ENCODE data around the gene MAST1.

Gene MAST1

DNA sequence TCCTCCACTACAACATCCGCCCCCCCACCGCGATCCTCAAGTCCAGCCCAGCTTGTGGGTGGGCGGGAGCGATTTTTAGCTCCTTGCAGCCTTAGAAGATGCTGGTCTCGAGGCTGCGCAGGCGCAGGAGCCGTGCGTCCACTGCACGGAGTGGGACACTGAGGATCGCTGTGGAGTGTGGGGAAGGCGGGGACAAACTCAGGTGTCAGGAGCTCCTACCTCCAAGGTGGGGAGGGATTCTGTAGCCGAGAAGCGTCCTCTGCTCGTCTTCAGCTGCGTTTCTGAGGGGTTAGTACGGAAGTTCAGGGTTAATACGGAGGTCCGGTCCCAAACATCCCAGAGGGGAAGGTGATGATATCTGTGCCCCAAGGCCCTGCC is 3.8 kb upstream of the MAST1 start, which contains the start of gene RTBDN (continued):
- TF ChIP-seq, protein P1, sequence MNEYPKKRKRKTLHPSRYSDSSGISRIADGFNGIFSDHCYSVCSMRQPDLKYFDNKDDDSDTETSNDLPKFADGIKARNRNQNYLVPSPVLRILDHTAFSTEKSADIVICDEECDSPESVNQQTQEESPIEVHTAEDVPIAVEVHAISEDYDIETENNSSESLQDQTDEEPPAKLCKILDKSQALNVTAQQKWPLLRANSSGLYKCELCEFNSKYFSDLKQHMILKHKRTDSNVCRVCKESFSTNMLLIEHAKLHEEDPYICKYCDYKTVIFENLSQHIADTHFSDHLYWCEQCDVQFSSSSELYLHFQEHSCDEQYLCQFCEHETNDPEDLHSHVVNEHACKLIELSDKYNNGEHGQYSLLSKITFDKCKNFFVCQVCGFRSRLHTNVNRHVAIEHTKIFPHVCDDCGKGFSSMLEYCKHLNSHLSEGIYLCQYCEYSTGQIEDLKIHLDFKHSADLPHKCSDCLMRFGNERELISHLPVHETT (tag by site-specific recombination; IDR thresholded peaks at IDR 0.05): no peak
- no peak for TF ChIP-seq ZNF629 (tag by site-specific recombination; IDR thresholded peaks at IDR 0.05)
- TF ChIP-seq ZBTB17 (tag by site-specific recombination; IDR thresholded peaks at IDR 0.05): no peak

DNA sequence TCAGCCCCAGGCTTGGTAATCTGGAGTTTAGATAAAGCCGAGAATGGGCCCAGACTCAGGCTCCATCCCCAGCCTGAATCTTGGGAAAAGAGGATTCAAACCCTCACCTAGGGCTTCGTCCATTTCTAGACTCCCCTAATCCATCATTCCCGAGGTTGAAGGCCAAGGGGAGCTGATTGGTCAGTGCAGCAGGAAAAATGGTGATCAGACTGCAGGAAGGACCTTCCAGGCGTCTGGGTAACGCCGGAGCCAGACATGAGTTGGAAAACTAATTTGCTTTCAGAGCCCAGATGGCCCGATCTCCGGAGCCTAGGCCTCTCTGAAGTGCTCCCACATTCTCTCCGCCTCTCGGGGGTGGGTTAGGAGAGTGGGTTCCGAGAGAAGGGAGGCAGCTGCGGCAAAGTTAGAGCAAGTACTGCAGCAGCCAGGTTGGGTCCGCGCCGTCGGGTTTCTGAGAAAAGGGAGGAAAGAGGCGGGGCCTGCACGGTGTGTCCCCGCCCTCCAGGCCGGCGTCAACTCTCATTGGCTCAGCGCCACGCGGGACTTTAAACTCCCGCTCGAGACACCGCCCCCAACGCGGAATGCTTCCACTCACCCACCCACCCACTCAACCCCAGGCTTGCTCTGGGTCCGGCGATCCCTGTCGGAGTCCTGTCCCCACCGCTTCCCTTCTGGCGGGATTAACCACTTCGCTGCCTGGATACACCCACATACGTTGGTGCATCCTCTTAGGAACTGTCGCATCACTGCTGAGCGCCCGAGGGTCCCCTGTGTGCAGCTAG is 3.1 kb upstream of the MAST1 start:
- ChIA-PET POLR2A (interaction anchor here (1.4 to 1.5 kb wide), 2 partner anchors 29 to 46 kb away, joined by 3 to 6 read pairs; partner anchors contain the start of genes DNASE2 and RNASEH2A), CTCF (interaction anchor here (1.1 to 1.9 kb wide), 4 partner anchors 10 to 78 kb away, joined by 3 to 15 read pairs (median 4); no protein-coding TSS in a partner anchor)
- TF ChIP-seq, protein P2, sequence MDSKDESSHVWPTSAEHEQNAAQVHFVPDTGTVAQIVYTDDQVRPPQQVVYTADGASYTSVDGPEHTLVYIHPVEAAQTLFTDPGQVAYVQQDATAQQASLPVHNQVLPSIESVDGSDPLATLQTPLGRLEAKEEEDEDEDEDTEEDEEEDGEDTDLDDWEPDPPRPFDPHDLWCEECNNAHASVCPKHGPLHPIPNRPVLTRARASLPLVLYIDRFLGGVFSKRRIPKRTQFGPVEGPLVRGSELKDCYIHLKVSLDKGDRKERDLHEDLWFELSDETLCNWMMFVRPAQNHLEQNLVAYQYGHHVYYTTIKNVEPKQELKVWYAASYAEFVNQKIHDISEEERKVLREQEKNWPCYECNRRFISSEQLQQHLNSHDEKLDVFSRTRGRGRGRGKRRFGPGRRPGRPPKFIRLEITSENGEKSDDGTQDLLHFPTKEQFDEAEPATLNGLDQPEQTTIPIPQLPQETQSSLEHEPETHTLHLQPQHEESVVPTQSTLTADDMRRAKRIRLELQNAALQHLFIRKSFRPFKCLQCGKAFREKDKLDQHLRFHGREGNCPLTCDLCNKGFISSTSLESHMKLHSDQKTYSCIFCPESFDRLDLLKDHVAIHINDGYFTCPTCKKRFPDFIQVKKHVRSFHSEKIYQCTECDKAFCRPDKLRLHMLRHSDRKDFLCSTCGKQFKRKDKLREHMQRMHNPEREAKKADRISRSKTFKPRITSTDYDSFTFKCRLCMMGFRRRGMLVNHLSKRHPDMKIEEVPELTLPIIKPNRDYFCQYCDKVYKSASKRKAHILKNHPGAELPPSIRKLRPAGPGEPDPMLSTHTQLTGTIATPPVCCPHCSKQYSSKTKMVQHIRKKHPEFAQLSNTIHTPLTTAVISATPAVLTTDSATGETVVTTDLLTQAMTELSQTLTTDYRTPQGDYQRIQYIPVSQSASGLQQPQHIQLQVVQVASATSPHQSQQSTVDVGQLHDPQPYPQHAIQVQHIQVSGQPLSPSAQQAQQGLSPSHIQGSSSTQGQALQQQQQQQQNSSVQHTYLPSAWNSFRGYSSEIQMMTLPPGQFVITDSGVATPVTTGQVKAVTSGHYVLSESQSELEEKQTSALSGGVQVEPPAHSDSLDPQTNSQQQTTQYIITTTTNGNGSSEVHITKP (tag by site-specific recombination; IDR thresholded peaks at IDR 0.05): no peak
- TF ChIP-seq ZNF335 (tag by site-specific recombination; conservative IDR thresholded peaks at IDR 0.05) (0 out of 2 replicates have a peak, but pooled peaks have one; percentile 4), SP2 (tag by site-specific recombination; IDR thresholded peaks at IDR 0.05) (peak; percentile 78), ZNF571 (tag by site-specific recombination; IDR thresholded peaks at IDR 0.05) (no peak), ZNF174 (tag by site-specific recombination; IDR thresholded peaks at IDR 0.05) (no peak), BCL11A (tag by site-specific recombination; IDR thresholded peaks at IDR 0.05; ENCODE audit: low read depth) (no peak), ZNF16 (tag by site-specific recombination; IDR thresholded peaks at IDR 0.05; ENCODE audit: low read depth) (no peak), EGR2 (tag by site-specific recombination; IDR thresholded peaks at IDR 0.05; ENCODE audit: low read depth) (peak; percentile 60), ZNF433 (tag by site-specific recombination; IDR thresholded peaks at IDR 0.05; ENCODE audit: low read depth) (no peak), ZNF791 (tag by site-specific recombination; IDR thresholded peaks at IDR 0.05) (no peak), ZFHX2 (tag by site-specific recombination; conservative IDR thresholded peaks at IDR 0.05) (peak; percentile 62)
- TF ChIP-seq, protein P3, sequence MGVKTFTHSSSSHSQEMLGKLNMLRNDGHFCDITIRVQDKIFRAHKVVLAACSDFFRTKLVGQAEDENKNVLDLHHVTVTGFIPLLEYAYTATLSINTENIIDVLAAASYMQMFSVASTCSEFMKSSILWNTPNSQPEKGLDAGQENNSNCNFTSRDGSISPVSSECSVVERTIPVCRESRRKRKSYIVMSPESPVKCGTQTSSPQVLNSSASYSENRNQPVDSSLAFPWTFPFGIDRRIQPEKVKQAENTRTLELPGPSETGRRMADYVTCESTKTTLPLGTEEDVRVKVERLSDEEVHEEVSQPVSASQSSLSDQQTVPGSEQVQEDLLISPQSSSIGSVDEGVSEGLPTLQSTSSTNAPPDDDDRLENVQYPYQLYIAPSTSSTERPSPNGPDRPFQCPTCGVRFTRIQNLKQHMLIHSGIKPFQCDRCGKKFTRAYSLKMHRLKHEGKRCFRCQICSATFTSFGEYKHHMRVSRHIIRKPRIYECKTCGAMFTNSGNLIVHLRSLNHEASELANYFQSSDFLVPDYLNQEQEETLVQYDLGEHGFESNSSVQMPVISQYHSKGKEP (tag by site-specific recombination; IDR thresholded peaks at IDR 0.05): no peak

DNA sequence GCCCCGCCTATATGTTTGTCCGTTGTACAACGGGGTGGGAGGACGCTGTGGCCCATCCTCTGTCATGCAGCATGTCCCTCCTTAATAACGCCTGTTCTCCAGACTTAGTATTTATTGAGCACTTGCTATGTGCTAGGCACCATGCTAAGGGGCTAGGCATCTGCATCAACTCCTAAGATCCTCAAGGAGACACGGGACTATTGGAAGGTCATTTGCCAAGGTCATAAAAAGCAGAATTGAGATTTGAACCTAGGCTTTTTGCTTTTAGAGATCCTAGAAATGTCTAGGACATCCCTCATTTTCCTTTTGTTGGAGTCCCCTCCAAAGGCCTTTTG is 1.8 kb upstream of the MAST1 start:
- Histone ChIP-seq H3K4me1 (ENCODE audit: control insufficient read depth, insufficient read depth, low read length) (0 out of 2 replicates have a peak, but pooled peaks cover 2% of the 10 kb centered on the region), H3K4me3 (ENCODE audit: low read depth, low read length) (no peak overlapping the region), H3K36me3 (ENCODE audit: control insufficient read depth in 2 of 2, insufficient read depth in 1 of 2, low read length in 2 of 2) (no peaks in the 10 kb centered on the region), H3K9me3 (ENCODE audit: control insufficient read depth, insufficient read depth, low read depth, low read length) (no peaks in the 10 kb centered on the region), H3K27ac (ENCODE audit: extremely low read depth, low read depth, low read length) (no peak overlapping the region)
- POLR2A ChIA-PET: no interaction called here
- CTCF ChIA-PET: interaction anchor here (0.9 to 1.9 kb wide), 7 partner anchors 9 to 49 kb away, joined by 3 to 12 read pairs (median 4); no protein-coding TSS in a partner anchor
- TF ChIP-seq, protein P4, sequence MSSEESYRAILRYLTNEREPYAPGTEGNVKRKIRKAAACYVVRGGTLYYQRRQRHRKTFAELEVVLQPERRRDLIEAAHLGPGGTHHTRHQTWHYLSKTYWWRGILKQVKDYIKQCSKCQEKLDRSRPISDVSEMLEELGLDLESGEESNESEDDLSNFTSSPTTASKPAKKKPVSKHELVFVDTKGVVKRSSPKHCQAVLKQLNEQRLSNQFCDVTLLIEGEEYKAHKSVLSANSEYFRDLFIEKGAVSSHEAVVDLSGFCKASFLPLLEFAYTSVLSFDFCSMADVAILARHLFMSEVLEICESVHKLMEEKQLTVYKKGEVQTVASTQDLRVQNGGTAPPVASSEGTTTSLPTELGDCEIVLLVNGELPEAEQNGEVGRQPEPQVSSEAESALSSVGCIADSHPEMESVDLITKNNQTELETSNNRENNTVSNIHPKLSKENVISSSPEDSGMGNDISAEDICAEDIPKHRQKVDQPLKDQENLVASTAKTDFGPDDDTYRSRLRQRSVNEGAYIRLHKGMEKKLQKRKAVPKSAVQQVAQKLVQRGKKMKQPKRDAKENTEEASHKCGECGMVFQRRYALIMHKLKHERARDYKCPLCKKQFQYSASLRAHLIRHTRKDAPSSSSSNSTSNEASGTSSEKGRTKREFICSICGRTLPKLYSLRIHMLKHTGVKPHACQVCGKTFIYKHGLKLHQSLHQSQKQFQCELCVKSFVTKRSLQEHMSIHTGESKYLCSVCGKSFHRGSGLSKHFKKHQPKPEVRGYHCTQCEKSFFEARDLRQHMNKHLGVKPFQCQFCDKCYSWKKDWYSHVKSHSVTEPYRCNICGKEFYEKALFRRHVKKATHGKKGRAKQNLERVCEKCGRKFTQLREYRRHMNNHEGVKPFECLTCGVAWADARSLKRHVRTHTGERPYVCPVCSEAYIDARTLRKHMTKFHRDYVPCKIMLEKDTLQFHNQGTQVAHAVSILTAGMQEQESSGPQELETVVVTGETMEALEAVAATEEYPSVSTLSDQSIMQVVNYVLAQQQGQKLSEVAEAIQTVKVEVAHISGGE (tag by site-specific recombination; conservative IDR thresholded peaks at IDR 0.05; ENCODE audit: low read depth): no peak
- TF ChIP-seq ZNF16 (tag by site-specific recombination; IDR thresholded peaks at IDR 0.05; ENCODE audit: low read depth) (no peak), HOXA7 (CRISPR knock-in tag; IDR thresholded peaks at IDR 0.05; ENCODE audit: borderline replicate concordance) (no peak), KLF1 (tag by site-specific recombination; IDR thresholded peaks at IDR 0.05) (no peak), ZNF114 (tag by site-specific recombination; IDR thresholded peaks at IDR 0.05) (no peak), ZNF843 (tag by site-specific recombination; IDR thresholded peaks at IDR 0.05) (no peak), ZNF664 (tag by site-specific recombination; IDR thresholded peaks at IDR 0.05) (peak; percentile 98), ZNF335 (tag by site-specific recombination; conservative IDR thresholded peaks at IDR 0.05) (peak; percentile 40), ZFP37 (tag by site-specific recombination; IDR thresholded peaks at IDR 0.05) (no peak), ZNF184 (tag by site-specific recombination; IDR thresholded peaks at IDR 0.05) (no peak)

More for the DNA sequence above, 3.1 kb upstream of the MAST1 start:
- Histone ChIP-seq H3K4me1 (ENCODE audit: control insufficient read depth, insufficient read depth, low read length) (0 out of 2 replicates have a peak, but pooled peaks cover 2% of the 10 kb centered on the region), H3K27ac (ENCODE audit: extremely low read depth, low read depth, low read length) (no peak overlapping the region), H3K36me3 (ENCODE audit: control insufficient read depth in 2 of 2, insufficient read depth in 1 of 2, low read length in 2 of 2) (no peaks in the 10 kb centered on the region), H3K9me3 (ENCODE audit: control insufficient read depth, insufficient read depth, low read depth, low read length) (no peaks in the 10 kb centered on the region), H3K4me3 (ENCODE audit: low read depth, low read length) (no peak overlapping the region)
